MCF 10A (cell line): ENCODE data around the gene GNG2. TPM values are rescaled to one million over a fixed set of nuclear protein-coding genes. Genes with fewer than 3 reads are reported as not detected.

ENCODE experiments used
- BruUV-seq: library from RNA; stranded (reverse); fragments of 400-500 nt; replicated peaks from 2 replicates; lab custom pipeline; 2021; lab: Mats Ljungman, UMichigan
- CTCF ChIA-PET: fragments of 300-600 bp; sonication (Branson Sonifier 250); formaldehyde crosslinking; extraction: SDS; loops from one replicate; lab custom pipeline; 2021; ENCODE audit warnings: antibody characterized with exemption, inconsistent platforms; lab: Yijun Ruan, JAX
- POLR2A ChIA-PET: fragments of 300-600, 350-650 bp; sonication (Branson Sonifier 250); formaldehyde crosslinking; extraction: SDS; loops from one replicate; lab custom pipeline; 2020; ENCODE audit warnings: antibody characterized with exemption, inconsistent platforms; lab: Yijun Ruan, JAX
- DNase-seq: peaks from one replicate; pipeline ENCODE4 v3.0.0-alpha.2; 2018; ENCODE audit not compliant: unreplicated experiment
- H3K27ac Mint-ChIP-seq: one replicate; pipeline ENCODE4 v1.8.0; 2022; ENCODE audit warnings: mild to moderate bottlenecking, low read depth, mixed read lengths; ENCODE audit not compliant: unreplicated experiment
- H3K27me3 Mint-ChIP-seq: one replicate; pipeline ENCODE4 v1.8.0; 2022; ENCODE audit warnings: mixed read lengths; ENCODE audit not compliant: insufficient read depth, unreplicated experiment
- H3K36me3 Mint-ChIP-seq: one replicate; pipeline ENCODE4 v1.8.0; 2022; ENCODE audit warnings: mild to moderate bottlenecking, moderate library complexity, mixed read lengths; ENCODE audit not compliant: insufficient read depth, unreplicated experiment
- H3K4me1 Mint-ChIP-seq: one replicate; pipeline ENCODE4 v1.8.0; 2022; ENCODE audit warnings: mixed read lengths; ENCODE audit not compliant: insufficient read depth, unreplicated experiment
- H3K4me3 Mint-ChIP-seq: one replicate; pipeline ENCODE4 v1.8.0; 2022; ENCODE audit warnings: mild to moderate bottlenecking, moderate library complexity, mixed read lengths; ENCODE audit not compliant: unreplicated experiment
- H3K9me3 Mint-ChIP-seq: one replicate; pipeline ENCODE4 v1.8.0; 2022; ENCODE audit warnings: mixed read lengths; ENCODE audit not compliant: unreplicated experiment
- CTCF ChIP-seq: fragments of 200-600 bp; IDR thresholded peaks from one replicate; pipeline ENCODE4 v1.8.0; 2022; ENCODE audit warnings: antibody characterized with exemption, mild to moderate bottlenecking; ENCODE audit not compliant: unreplicated experiment
- intact Hi-C: fragments of 100-400 bp; cut with micrococcal nuclease; formaldehyde crosslinking; loops from 2 replicates; pipeline ENCODE4 v1.14.1; 2022
- total RNA-seq: library from RNA; stranded (reverse); gene quantifications from 2 replicates; pipeline ENCODE4 v1.2.3, GENCODE V29; 2022

The GNG2 gene
- total RNA-seq, 1 experiment from 2014 or later, result 0.28 TPM

- ChIA-PET POLR2A (no interaction called here), CTCF (no interaction called here)
- intact Hi-C loops, result no loop called here
- Mint-ChIP-seq H3K4me3 (no peak overlapping the region), H3K9me3 (no peaks in the 10 kb centered on the region), H3K27me3 (no peaks in the 10 kb centered on the region), H3K27ac (no peak overlapping the region), H3K36me3 (peaks cover 6% of the 10 kb centered on the region), H3K4me1 (no peaks in the 10 kb centered on the region)
- TF ChIP-seq CTCF, result no peak
- no TSS peak for BruUV-seq
- no peak for DNase-seq
Observed at GRCh38 chr14:51931308-51931707, 70.9 kb downstream of the GNG2 start.

GRCh38 chr14:51933191-51933590 lies 72.8 kb downstream of the GNG2 start:
- Mint-ChIP-seq H3K4me3 (no peak overlapping the region), H3K27ac (no peak overlapping the region), H3K9me3 (no peaks in the 10 kb centered on the region), H3K4me1 (no peaks in the 10 kb centered on the region), H3K27me3 (no peaks in the 10 kb centered on the region), H3K36me3 (no peaks in the 10 kb centered on the region)
- no peak for DNase-seq
- no peak for TF ChIP-seq CTCF
- intact Hi-C loops, result no loop called here
- CTCF ChIA-PET, result interaction anchor here (0.6 to 0.7 kb wide), 2 partner anchors 11 to 67 kb away, joined by 3 read pairs; no protein-coding TSS in a partner anchor
- POLR2A ChIA-PET, result no interaction called here
- no TSS peak for BruUV-seq

- POLR2A ChIA-PET, result no interaction called here
- no peaks in the 10 kb centered on the region for H3K36me3 Mint-ChIP-seq
- H3K4me3 Mint-ChIP-seq, result no peak overlapping the region
- TF ChIP-seq CTCF, result no peak
- no peak for DNase-seq
- intact Hi-C loops, result no loop called here
- no TSS peak for BruUV-seq
- H3K27ac Mint-ChIP-seq, result no peak overlapping the region
- CTCF ChIA-PET, result no interaction called here
- no peaks in the 10 kb centered on the region for H3K4me1 Mint-ChIP-seq
- H3K27me3 Mint-ChIP-seq, result no peaks in the 10 kb centered on the region
- no peaks in the 10 kb centered on the region for H3K9me3 Mint-ChIP-seq
Observed at GRCh38 chr14:51938137-51938536, 77.7 kb downstream of the GNG2 start.

- H3K4me3 Mint-ChIP-seq, result no peak overlapping the region
- H3K27me3 Mint-ChIP-seq, result no peaks in the 10 kb centered on the region
- no peaks in the 10 kb centered on the region for H3K36me3 Mint-ChIP-seq
- CTCF ChIA-PET, result no interaction called here
- no peak overlapping the region for H3K27ac Mint-ChIP-seq
- BruUV-seq, result no TSS peak
- POLR2A ChIA-PET, result interaction anchor here (0.7 kb wide), 1 partner anchor 142 kb away, joined by 6 read pairs; no protein-coding TSS in a partner anchor
- intact Hi-C loops, result no loop called here
- DNase-seq, result no peak
- H3K4me1 Mint-ChIP-seq, result no peaks in the 10 kb centered on the region
- no peak for TF ChIP-seq CTCF
- no peaks in the 10 kb centered on the region for H3K9me3 Mint-ChIP-seq
Observed at GRCh38 chr14:51938821-51939220, 78.4 kb downstream of the GNG2 start.
